Measurements from ENCODE around the gene RRP36.

DNA sequence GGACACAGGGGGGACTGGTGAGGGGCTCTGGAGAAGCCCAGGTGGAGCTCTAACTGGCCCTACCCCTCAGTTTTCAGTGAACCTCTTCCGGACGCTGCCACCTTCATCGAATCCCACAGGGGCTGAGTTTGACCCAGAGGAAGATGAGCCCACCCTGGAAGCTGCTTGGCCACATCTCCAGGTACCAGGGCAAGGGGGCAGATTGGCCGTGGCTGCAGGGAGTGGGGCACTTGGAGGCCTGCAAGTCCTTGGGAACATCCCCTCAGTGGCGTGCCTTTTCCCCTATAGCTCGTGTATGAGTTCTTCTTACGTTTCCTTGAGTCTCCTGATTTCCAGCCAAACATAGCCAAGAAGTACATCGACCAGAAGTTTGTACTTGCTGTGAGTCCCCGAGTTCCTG is 14.3 kb upstream of the RRP36 start:
- TF ChIP-seq, protein P1, sequence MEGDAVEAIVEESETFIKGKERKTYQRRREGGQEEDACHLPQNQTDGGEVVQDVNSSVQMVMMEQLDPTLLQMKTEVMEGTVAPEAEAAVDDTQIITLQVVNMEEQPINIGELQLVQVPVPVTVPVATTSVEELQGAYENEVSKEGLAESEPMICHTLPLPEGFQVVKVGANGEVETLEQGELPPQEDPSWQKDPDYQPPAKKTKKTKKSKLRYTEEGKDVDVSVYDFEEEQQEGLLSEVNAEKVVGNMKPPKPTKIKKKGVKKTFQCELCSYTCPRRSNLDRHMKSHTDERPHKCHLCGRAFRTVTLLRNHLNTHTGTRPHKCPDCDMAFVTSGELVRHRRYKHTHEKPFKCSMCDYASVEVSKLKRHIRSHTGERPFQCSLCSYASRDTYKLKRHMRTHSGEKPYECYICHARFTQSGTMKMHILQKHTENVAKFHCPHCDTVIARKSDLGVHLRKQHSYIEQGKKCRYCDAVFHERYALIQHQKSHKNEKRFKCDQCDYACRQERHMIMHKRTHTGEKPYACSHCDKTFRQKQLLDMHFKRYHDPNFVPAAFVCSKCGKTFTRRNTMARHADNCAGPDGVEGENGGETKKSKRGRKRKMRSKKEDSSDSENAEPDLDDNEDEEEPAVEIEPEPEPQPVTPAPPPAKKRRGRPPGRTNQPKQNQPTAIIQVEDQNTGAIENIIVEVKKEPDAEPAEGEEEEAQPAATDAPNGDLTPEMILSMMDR (IDR thresholded peaks at IDR 0.05), result no peak
- TF ChIP-seq YY1 (IDR thresholded peaks at IDR 0.05; ENCODE audit: low read depth) (no peak), EP300 (IDR thresholded peaks at IDR 0.05; ENCODE audit: borderline replicate concordance in 1 of 2, low read depth in 1 of 2, low read length in 1 of 2) (no peak), RAD21 (IDR thresholded peaks at IDR 0.05; ENCODE audit: low read length) (no peak), EZH2phosphoT487 (IDR thresholded peaks at IDR 0.05; ENCODE audit: borderline replicate concordance, low read depth) (no peak), SIN3A (IDR thresholded peaks at IDR 0.05; ENCODE audit: borderline replicate concordance, low read depth, low read length) (no peak), POLR2AphosphoS5 (IDR thresholded peaks at IDR 0.05; ENCODE audit: low read depth, low read length) (no peak), GABPA (IDR thresholded peaks at IDR 0.05; ENCODE audit: low read depth) (no peak), TEAD4 (IDR thresholded peaks at IDR 0.05; ENCODE audit: borderline replicate concordance, insufficient read depth) (no peak), ELF1 (IDR thresholded peaks at IDR 0.05) (no peak), MXI1 (IDR thresholded peaks at IDR 0.05; ENCODE audit: low read depth, low read length) (no peak), TCF12 (IDR thresholded peaks at IDR 0.05) (no peak)
- TF ChIP-seq, protein P2, sequence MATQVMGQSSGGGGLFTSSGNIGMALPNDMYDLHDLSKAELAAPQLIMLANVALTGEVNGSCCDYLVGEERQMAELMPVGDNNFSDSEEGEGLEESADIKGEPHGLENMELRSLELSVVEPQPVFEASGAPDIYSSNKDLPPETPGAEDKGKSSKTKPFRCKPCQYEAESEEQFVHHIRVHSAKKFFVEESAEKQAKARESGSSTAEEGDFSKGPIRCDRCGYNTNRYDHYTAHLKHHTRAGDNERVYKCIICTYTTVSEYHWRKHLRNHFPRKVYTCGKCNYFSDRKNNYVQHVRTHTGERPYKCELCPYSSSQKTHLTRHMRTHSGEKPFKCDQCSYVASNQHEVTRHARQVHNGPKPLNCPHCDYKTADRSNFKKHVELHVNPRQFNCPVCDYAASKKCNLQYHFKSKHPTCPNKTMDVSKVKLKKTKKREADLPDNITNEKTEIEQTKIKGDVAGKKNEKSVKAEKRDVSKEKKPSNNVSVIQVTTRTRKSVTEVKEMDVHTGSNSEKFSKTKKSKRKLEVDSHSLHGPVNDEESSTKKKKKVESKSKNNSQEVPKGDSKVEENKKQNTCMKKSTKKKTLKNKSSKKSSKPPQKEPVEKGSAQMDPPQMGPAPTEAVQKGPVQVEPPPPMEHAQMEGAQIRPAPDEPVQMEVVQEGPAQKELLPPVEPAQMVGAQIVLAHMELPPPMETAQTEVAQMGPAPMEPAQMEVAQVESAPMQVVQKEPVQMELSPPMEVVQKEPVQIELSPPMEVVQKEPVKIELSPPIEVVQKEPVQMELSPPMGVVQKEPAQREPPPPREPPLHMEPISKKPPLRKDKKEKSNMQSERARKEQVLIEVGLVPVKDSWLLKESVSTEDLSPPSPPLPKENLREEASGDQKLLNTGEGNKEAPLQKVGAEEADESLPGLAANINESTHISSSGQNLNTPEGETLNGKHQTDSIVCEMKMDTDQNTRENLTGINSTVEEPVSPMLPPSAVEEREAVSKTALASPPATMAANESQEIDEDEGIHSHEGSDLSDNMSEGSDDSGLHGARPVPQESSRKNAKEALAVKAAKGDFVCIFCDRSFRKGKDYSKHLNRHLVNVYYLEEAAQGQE (IDR thresholded peaks at IDR 0.05; ENCODE audit: low read depth, low read length), result no peak

Data from SK-N-SH (cell line).